Testis (tissue), 3 donors: ENCODE measurements around the gene OLFML2A. TPM values are rescaled to one million over a fixed set of nuclear protein-coding genes. Genes with fewer than 3 reads are reported as not detected.
A peak's percentile ranks its signal among the peaks of the same experiment; 100 is the strongest.

ENCODE experiments used
- DNase-seq: peaks from one replicate; pipeline ENCODE4 v3.0.0-alpha.2; 2019
- H3K27ac ChIP-seq, 2 donors: fragments of 200-600 bp; sonication (generic); one replicate each; pipeline ENCODE4 v1.5.1; 2019
- H3K27me3 ChIP-seq: fragments of 200-600 bp; sonication (generic); one replicate; pipeline ENCODE4 v1.5.1; 2019
- H3K36me3 ChIP-seq: fragments of 200-600 bp; sonication (generic); one replicate; pipeline ENCODE4 v1.5.1; 2017; ENCODE audit warnings: low read depth; ENCODE audit errors: missing control alignments
- H3K4me1 ChIP-seq: fragments of 200-600 bp; sonication (generic); one replicate; pipeline ENCODE4 v1.5.1; 2019
- H3K4me3 ChIP-seq, 2 donors: fragments of 200-600 bp; sonication (generic); one replicate each; pipeline ENCODE4 v1.5.1; 2017 to 2019
- H3K9me3 ChIP-seq: fragments of 200-600 bp; sonication (generic); one replicate; pipeline ENCODE4 v1.5.1; 2017
- POLR2A ChIP-seq: fragments of 450-650 bp; IDR thresholded peaks from one replicate; pipeline ENCODE4 v1.6.1; 2017; ENCODE audit warnings: antibody characterized with exemption, mild to moderate bottlenecking, moderate library complexity
- WGBS, 2 donors: methylation state at CpG; one replicate each; pipeline ENCODE4 v1.1.5; 2018; 5-methylcytosine and 5-hydroxymethylcytosine counted together
- intact Hi-C: fragments of 100-400 bp; cut with DNase I; formaldehyde crosslinking; loops from one replicate; pipeline ENCODE4 v1.15.1; 2023; ENCODE audit warnings: low total_unique reads
- polyA plus RNA-seq: library from polyadenylated mRNA; stranded (reverse); fragments of 350-450 nt; fragmentation: Illumina TruSeq; extraction: RNeasy Lipid Tissue Mini Kit (QIAGEN cat#74804); gene quantifications from one replicate; pipeline ENCODE4 v1.2.3, GENCODE V29; 2014; ENCODE audit warnings: low read depth, low replicate concordance; ENCODE audit not compliant: insufficient read depth
- total RNA-seq, 2 donors: library from RNA; depleted of rRNA; stranded (reverse); fragments of >200 nt; gene quantifications; one replicate each; pipeline ENCODE4 v1.2.3, GENCODE V29; 2016
- TF ChIP-seq, protein P1 (sequence below), 3 experiments: fragments of 450-650 bp in 2 of 3; fragments of 200-600 bp in 1 of 3; sonication (generic) in 1 of 3; IDR thresholded peaks; one replicate each; pipeline ENCODE4 v1.5.1; 2016 to 2019; ENCODE audit warnings: antibody characterized with exemption in 3 of 3, mild to moderate bottlenecking in 2 of 3, moderate library complexity in 1 of 3

Gene OLFML2A
- total and polyA plus RNA-seq, 3 donors from 2014 or later: 2.6 to 5.2 (median 4.0) TPM

DNA sequence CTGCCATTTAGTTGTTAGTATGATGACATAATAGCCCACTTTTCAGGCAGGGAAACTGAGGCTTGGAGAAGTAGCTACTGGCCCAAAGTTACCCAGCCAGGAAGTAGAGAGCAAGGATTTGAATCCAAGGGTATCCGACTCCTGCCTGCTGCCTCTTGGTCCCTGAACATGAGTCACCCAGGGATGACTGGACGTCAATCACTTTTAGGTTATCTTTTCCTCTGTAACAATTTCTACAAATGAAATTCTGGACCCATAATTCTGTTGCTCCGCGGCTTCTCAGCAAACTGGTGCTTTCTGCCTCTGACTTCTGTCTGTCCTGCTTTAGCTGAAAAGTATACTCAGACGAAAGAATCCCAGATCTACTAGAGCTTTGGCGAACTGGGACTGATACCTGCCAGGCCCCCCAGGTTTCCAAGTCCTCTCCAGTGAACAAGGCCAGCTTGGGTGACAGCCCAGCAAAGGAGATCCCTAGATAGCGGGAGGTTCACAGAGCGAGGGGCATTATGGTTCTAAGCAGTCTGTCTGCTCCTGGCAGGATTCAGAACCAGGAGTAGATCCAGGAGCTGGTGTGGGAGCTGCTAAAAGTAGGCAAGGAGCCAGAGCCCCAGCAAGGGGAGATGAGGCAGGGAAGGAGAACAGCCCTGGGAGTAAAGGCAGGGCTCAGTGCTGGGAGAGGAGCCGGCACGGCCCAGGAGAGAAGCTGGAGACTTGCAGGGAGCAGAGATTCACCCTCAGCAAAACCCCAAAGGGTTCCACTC, 20.6 kb downstream of the OLFML2A start:
- Histone ChIP-seq H3K4me1 (peaks cover 6% of the 10 kb centered on the region), H3K27ac (no peak overlapping the region), H3K36me3 (no peaks in the 10 kb centered on the region), H3K27me3 (no peaks in the 10 kb centered on the region), H3K4me3 (no peak overlapping the region), H3K9me3 (no peaks in the 10 kb centered on the region)
- WGBS, 2 donors: 40 to 58% methylated on average over 10 of the region's 10 CpGs
- intact Hi-C loops: no loop called here
- TF ChIP-seq, protein P1, sequence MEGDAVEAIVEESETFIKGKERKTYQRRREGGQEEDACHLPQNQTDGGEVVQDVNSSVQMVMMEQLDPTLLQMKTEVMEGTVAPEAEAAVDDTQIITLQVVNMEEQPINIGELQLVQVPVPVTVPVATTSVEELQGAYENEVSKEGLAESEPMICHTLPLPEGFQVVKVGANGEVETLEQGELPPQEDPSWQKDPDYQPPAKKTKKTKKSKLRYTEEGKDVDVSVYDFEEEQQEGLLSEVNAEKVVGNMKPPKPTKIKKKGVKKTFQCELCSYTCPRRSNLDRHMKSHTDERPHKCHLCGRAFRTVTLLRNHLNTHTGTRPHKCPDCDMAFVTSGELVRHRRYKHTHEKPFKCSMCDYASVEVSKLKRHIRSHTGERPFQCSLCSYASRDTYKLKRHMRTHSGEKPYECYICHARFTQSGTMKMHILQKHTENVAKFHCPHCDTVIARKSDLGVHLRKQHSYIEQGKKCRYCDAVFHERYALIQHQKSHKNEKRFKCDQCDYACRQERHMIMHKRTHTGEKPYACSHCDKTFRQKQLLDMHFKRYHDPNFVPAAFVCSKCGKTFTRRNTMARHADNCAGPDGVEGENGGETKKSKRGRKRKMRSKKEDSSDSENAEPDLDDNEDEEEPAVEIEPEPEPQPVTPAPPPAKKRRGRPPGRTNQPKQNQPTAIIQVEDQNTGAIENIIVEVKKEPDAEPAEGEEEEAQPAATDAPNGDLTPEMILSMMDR (IDR thresholded peaks at IDR 0.05): no peak
- DNase-seq: peak; percentile 40

DNA sequence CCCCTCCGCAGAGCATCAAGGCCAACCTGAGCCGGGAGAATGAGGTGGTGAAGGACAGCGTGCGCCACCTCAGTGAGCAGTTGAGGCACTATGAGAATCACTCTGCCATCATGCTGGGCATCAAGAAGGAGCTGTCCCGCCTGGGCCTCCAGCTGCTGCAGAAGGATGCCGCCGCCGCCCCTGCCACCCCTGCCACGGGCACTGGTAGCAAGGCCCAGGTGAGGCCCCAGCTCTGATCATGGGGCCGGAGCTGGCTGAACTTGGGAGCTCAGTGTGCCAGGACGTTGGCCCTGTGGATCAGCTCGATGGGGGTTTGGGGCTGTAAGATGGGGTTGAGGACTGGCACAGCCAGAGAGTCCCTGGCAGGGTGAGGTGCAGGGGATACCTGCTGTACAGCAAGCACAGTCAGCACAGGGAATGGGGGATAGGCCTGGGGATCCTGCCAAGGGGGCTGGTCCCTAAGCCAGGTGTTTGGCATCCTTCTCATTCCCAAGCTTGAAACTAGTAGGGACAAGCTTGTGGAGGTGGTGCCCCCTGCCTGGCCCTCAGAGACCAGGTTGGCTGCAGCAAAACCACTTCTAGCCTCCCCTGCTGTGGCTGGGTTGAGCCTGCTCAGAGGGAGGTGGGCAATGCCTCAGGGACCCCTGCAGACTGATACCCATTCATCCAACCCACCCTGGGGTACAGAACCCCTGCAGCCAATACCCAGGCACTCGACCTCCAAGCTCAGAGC, 22.5 kb downstream of the OLFML2A start:
- peaks cover 6% of the 10 kb centered on the region for H3K4me1 ChIP-seq
- H3K36me3 ChIP-seq: no peaks in the 10 kb centered on the region
- H3K27me3 ChIP-seq: no peaks in the 10 kb centered on the region
- no peak for TF ChIP-seq POLR2A
- TF ChIP-seq, protein P1 (IDR thresholded peaks at IDR 0.05): no peak
- WGBS, 2 donors: 82 to 90% methylated on average over 2 to 13 of the region's 13 CpGs
- no peak for DNase-seq
- intact Hi-C loops: no loop called here
- no peak overlapping the region for H3K27ac ChIP-seq
- H3K4me3 ChIP-seq: no peak overlapping the region
- H3K9me3 ChIP-seq: no peaks in the 10 kb centered on the region

DNA sequence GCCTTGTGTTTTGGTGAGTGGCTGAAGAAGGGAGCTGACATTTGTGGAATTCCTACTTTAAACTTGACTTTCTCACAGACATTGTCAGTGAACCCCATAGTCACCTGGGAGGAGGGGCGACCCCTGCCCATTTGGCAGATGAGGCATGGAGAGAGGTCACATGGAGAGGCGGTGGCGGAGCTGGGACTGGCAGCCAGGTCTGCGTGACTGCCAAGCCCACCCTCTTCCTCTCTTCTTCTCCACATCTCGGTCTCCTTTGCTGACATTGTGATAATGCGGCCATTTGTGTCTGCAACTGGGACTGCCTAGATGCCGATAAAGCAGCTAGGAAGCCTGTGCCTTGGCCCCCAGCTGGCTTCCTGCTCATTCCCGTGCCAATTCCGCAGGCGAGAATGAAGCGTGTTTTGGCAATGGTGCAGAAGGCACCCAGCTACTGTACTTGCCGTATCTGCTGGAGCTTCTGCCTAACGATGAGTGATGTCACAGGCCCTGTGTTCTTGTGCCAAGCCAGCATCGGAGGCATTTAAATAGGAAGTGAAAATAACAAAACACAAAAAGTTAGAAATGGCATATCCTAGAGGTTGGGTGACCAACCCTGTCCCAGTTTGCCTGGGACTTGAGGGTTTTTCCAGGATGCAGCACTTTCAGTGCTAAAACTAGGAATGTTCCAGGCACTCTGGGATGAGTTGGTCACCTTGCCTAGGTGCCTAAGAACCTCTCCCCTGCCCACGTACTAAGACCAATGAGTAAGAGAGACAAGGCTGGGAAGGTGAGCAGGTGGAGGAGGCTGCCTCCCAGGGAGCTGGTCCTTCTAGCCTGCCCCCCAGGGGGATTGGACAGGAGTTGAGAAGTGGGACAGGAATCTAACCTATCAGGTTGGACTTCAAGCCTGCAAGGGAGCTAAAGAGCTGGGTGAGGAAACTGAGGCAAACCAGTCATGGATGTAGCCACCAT, 23.6 kb downstream of the OLFML2A start:
- TF ChIP-seq, protein P1 (IDR thresholded peaks at IDR 0.05): no peak
- no peak for TF ChIP-seq POLR2A
- no peaks in the 10 kb centered on the region for H3K9me3 ChIP-seq
- H3K4me1 ChIP-seq: peaks cover 6% of the 10 kb centered on the region
- H3K27me3 ChIP-seq: no peaks in the 10 kb centered on the region
- H3K27ac ChIP-seq: no peak overlapping the region
- intact Hi-C loops: no loop called here
- no peak overlapping the region for H3K4me3 ChIP-seq
- WGBS, 2 donors: 54 to 67% methylated on average over 15 of the region's 15 CpGs
- no peaks in the 10 kb centered on the region for H3K36me3 ChIP-seq
- peak; percentile 37 for DNase-seq

DNA sequence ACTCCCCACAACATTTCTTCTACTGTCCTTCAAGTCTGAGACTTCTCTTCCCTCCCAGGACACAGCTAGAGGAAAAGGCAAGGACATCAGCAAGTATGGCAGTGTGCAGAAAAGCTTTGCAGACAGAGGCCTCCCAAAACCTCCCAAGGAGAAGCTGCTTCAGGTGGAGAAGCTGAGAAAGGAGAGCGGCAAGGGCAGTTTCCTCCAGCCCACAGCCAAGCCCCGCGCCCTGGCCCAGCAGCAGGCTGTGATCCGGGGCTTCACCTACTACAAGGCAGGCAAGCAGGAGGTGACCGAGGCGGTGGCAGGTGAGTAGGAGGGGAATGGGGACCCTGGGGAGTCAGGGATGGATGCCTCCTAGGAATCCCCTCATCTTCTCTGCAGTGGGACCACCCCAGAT, 24.4 kb downstream of the OLFML2A start:
- Histone ChIP-seq H3K27me3 (no peaks in the 10 kb centered on the region), H3K4me3 (no peak overlapping the region), H3K36me3 (no peaks in the 10 kb centered on the region), H3K9me3 (no peaks in the 10 kb centered on the region), H3K4me1 (peaks cover 6% of the 10 kb centered on the region), H3K27ac (no peak overlapping the region)
- intact Hi-C loops: no loop called here
- TF ChIP-seq, protein P1 (IDR thresholded peaks at IDR 0.05): no peak
- no peak for TF ChIP-seq POLR2A
- 90 to 94% methylated on average over 6 of the region's 6 CpGs for WGBS, 2 donors
- no peak for DNase-seq
